ENCODE data around the gene TEX19.

GRCh38 chr17:82403662-82404660 is 44.9 kb downstream of the TEX19 start:
- no peak for TF ChIP-seq SP1 (IDR thresholded peaks at IDR 0.05)
- TF ChIP-seq FOXM1 (IDR thresholded peaks at IDR 0.05; ENCODE audit: borderline replicate concordance): no peak
- TF ChIP-seq FOXK2 (IDR thresholded peaks at IDR 0.05): no peak
- TF ChIP-seq PKNOX1 (IDR thresholded peaks at IDR 0.05): no peak
- no peak for TF ChIP-seq TARDBP (IDR thresholded peaks at IDR 0.05)
- TF ChIP-seq ARNT (IDR thresholded peaks at IDR 0.05): no peak
- no peak for TF ChIP-seq FOXA1 (IDR thresholded peaks at IDR 0.05)

Data from HEK293T (cell line).